MM.1S (cell line): ENCODE results near the gene GZMM.

Experiments used
- EZH2 ChIP-seq: fragments of 300-600 bp; sonication (generic); optimal IDR thresholded peaks from 2 replicates; pipeline ENCODE3; 2017; ENCODE audit warnings: low read depth, mild to moderate bottlenecking, antibody characterized with exemption, low read length, mixed read lengths
- EZH2phosphoT487 ChIP-seq: fragments of 300-600 bp; sonication (generic); IDR thresholded peaks from 2 replicates; pipeline ENCODE4 v1.6.1; 2018; ENCODE audit warnings: antibody characterized with exemption, low read length
- TF ChIP-seq, protein P1 (sequence below): fragments of 300-600 bp; sonication (generic); IDR thresholded peaks from 2 replicates; pipeline ENCODE4 v1.5.1; 2016; ENCODE audit warnings: antibody characterized with exemption, low read length, mixed read lengths

DNA sequence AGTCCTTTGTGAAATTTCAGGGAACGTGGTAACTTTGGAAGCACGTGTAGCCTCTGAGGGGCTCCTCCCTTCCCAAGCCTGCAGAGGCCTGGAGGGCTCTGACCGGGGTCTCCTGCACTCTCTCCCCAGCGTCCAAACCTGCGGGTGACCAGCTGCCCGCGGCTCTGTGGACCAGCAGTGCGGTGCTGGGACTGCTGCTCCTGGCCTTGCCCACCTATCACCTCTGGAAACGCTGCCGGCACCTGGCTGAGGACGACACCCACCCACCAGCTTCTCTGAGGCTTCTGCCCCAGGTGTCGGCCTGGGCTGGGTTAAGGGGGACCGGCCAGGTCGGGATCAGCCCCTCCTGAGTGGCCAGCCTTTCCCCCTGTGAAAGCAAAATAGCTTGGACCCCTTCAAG lies 39.2 kb upstream of the GZMM start:
- TF ChIP-seq, protein P1, sequence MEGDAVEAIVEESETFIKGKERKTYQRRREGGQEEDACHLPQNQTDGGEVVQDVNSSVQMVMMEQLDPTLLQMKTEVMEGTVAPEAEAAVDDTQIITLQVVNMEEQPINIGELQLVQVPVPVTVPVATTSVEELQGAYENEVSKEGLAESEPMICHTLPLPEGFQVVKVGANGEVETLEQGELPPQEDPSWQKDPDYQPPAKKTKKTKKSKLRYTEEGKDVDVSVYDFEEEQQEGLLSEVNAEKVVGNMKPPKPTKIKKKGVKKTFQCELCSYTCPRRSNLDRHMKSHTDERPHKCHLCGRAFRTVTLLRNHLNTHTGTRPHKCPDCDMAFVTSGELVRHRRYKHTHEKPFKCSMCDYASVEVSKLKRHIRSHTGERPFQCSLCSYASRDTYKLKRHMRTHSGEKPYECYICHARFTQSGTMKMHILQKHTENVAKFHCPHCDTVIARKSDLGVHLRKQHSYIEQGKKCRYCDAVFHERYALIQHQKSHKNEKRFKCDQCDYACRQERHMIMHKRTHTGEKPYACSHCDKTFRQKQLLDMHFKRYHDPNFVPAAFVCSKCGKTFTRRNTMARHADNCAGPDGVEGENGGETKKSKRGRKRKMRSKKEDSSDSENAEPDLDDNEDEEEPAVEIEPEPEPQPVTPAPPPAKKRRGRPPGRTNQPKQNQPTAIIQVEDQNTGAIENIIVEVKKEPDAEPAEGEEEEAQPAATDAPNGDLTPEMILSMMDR: no peak
- no peak for TF ChIP-seq EZH2phosphoT487
- TF ChIP-seq EZH2: no peak
